Measurements from ENCODE around the gene ZP2. TPM values are rescaled to one million over a fixed set of nuclear protein-coding genes. Genes with fewer than 3 reads are reported as not detected.

The ZP2 gene
- total and polyA plus RNA-seq, 9 of the 15 experiments (the other 6 are each of a cell fraction or from before 2014, with no cell fraction given) = not detected

- WGBS (ENCODE audit: insufficient coverage, low coverage, missing lambda C conversion rate) = 84% methylated on average over 7 of the region's 7 CpGs
- Histone ChIP-seq H2AFZ (ENCODE audit: low read depth, low read length) (no peak overlapping the region), H3K9ac (ENCODE audit: insufficient read depth in 1 of 2, low read depth in 2 of 2, low read length in 2 of 2) (no peak overlapping the region), H3K36me3 (ENCODE audit: control insufficient read depth, insufficient read depth, low read length) (peaks cover 26% of the 10 kb centered on the region), H3K27me3 (ENCODE audit: control insufficient read depth in 2 of 2, insufficient read depth in 2 of 2, low read length in 2 of 2) (no peaks in the 10 kb centered on the region), H3K27ac (ENCODE audit: extremely low read depth, low read depth, low read length) (no peak overlapping the region), H3K4me3 (no peak overlapping the region), H3K79me2 (ENCODE audit: control insufficient read depth, insufficient read depth, low read length) (no peaks in the 10 kb centered on the region), H3K4me2 (ENCODE audit: insufficient read depth, low read length) (no peak overlapping the region), H3K4me1 (replicated peaks in 1 of 2; ENCODE audit: control insufficient read depth in 2 of 2, insufficient read depth in 2 of 2, low read length in 2 of 2) (peaks cover under 1 to 9% of the 10 kb centered on the region in 2 experiments; a peak in 4 of 5 replicates), H4K20me1 (replicated peaks; ENCODE audit: control insufficient read depth, insufficient read depth, low read length) (no peaks in the 10 kb centered on the region), H3K9me1 (ENCODE audit: control insufficient read depth, insufficient read depth, low read length) (no peaks in the 10 kb centered on the region), H3K9me3 (replicated peaks; ENCODE audit: control insufficient read depth, insufficient read depth, low read depth, low read length) (no peaks in the 10 kb centered on the region)
- TF ChIP-seq ZNF174 (CRISPR knock-in tag; IDR thresholded peaks at IDR 0.05) (no peak), CHCHD3 (CRISPR knock-in tag; IDR thresholded peaks at IDR 0.05) (no peak), ARID3A (IDR thresholded peaks at IDR 0.05; ENCODE audit: borderline replicate concordance, low read depth, low read length) (no peak), MBD1 (CRISPR knock-in tag; IDR thresholded peaks at IDR 0.05) (no peak), ZNF316 (IDR thresholded peaks at IDR 0.05) (no peak), E2F4 (CRISPR knock-in tag; IDR thresholded peaks at IDR 0.05; ENCODE audit: low read depth) (no peak), ZBTB8A (IDR thresholded peaks at IDR 0.05; ENCODE audit: partially characterized antibody) (no peak), EHMT2 (IDR thresholded peaks at IDR 0.05) (no peak), JUNB (CRISPR knock-in tag; conservative IDR thresholded peaks at IDR 0.05) (no peak)
- DNase-seq (ENCODE audit: extremely low read depth in 1 of 4, low spot score in 3 of 4) (no peak), FAIRE-seq (no peak), ATAC-seq (no peak)
- in situ Hi-C loops (cut with MboI) (no loop called here), intact Hi-C loops (cut with micrococcal nuclease) (no loop called here)
- no TSS peak for BruUV-seq (replicated peaks)
- ChIA-PET CTCF (ENCODE audit: low intra/inter-chr PET ratio) (no interaction called here), POLR2A (no interaction called here)
Measured at GRCh38 chr16:21164521-21165168, 46.7 kb downstream of the ZP2 start.
